Prostate gland (tissue), 2 donors: ENCODE measurements around the gene ZMAT2.

Source experiments
- POLR2AphosphoS5 ChIP-seq: sonication (generic); formaldehyde crosslinking; IDR thresholded peaks from one replicate; pipeline ENCODE4 v1.6.1; 2017; ENCODE audit warnings: antibody characterized with exemption
- TF ChIP-seq, protein P1 (sequence below), 4 experiments: fragments of 200-600 bp in 2 of 4; fragments of 450-650 bp in 2 of 4; sonication (generic) in 2 of 4; IDR thresholded peaks; 1 replicate in 3 of 4; 2 replicates in 1 of 4; pipeline ENCODE4 v1.5.1; 2016 to 2019; ENCODE audit warnings: antibody characterized with exemption in 4 of 4, mild to moderate bottlenecking in 2 of 4, moderate library complexity in 2 of 4

DNA sequence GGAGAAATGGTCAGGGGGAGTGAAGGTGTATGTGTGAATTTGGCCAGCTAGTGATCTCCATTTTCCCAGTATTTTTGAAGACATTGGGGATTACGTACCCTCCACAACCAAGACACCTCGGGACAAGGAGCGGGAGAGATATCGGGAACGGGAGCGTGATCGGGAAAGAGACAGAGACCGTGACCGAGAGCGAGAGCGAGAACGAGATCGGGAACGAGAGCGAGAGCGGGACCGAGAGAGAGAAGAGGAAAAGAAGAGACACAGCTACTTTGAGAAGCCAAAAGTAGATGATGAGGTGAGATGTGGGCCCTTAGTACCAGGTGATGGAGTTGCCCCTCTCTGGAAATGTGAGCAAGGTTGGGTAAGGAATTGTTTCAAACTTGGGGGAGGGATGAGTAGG is 41.4 kb upstream of the ZMAT2 start:
- TF ChIP-seq, protein P1, sequence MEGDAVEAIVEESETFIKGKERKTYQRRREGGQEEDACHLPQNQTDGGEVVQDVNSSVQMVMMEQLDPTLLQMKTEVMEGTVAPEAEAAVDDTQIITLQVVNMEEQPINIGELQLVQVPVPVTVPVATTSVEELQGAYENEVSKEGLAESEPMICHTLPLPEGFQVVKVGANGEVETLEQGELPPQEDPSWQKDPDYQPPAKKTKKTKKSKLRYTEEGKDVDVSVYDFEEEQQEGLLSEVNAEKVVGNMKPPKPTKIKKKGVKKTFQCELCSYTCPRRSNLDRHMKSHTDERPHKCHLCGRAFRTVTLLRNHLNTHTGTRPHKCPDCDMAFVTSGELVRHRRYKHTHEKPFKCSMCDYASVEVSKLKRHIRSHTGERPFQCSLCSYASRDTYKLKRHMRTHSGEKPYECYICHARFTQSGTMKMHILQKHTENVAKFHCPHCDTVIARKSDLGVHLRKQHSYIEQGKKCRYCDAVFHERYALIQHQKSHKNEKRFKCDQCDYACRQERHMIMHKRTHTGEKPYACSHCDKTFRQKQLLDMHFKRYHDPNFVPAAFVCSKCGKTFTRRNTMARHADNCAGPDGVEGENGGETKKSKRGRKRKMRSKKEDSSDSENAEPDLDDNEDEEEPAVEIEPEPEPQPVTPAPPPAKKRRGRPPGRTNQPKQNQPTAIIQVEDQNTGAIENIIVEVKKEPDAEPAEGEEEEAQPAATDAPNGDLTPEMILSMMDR (IDR thresholded peaks at IDR 0.05) = no peak
- TF ChIP-seq POLR2AphosphoS5 = no peak
